ENCODE results near the gene ACSL4.
A peak's percentile ranks its signal among the peaks of the same experiment; 100 is the strongest.
"Not testable (repeated sequence)": the region's sequence is repeated elsewhere in the genome, so short reads cannot be mapped to it uniquely, and the experiment has no call there.

The ACSL4 gene

GRCh38 chrX:109679820-109680219 is 53.2 kb downstream of the ACSL4 start:
- H3K4me3 Mint-ChIP-seq = no peak overlapping the region
- H3K27ac Mint-ChIP-seq = no peak overlapping the region
- peaks cover 5% of the 10 kb centered on the region for H3K4me1 Mint-ChIP-seq
- H3K36me3 Mint-ChIP-seq (ENCODE audit: low read depth) = peaks cover 35% of the 10 kb centered on the region
- no peak for TF ChIP-seq CTCF (IDR thresholded peaks at IDR 0.05; ENCODE audit: unreplicated experiment in 3 of 3)
- no peaks in the 10 kb centered on the region for H3K9me3 Mint-ChIP-seq
- no peaks in the 10 kb centered on the region for H3K27me3 Mint-ChIP-seq (ENCODE audit: low read depth)

GRCh38 chrX:109672239-109672638 is 60.8 kb downstream of the ACSL4 start:
- no peak overlapping the region for H3K27ac Mint-ChIP-seq
- H3K9me3 Mint-ChIP-seq = peaks cover 3% of the 10 kb centered on the region
- no peaks in the 10 kb centered on the region for H3K4me1 Mint-ChIP-seq
- H3K36me3 Mint-ChIP-seq (ENCODE audit: low read depth) = peaks cover 70% of the 10 kb centered on the region
- no peak overlapping the region for H3K4me3 Mint-ChIP-seq
- H3K27me3 Mint-ChIP-seq (ENCODE audit: low read depth) = no peaks in the 10 kb centered on the region
- no peak for TF ChIP-seq CTCF (IDR thresholded peaks at IDR 0.05; ENCODE audit: unreplicated experiment in 3 of 3)

- not testable (repeated sequence) for H3K4me3 Mint-ChIP-seq; H3K4me1 Mint-ChIP-seq; H3K9me3 Mint-ChIP-seq; H3K27ac Mint-ChIP-seq; H3K27me3 Mint-ChIP-seq (ENCODE audit: low read depth)
- H3K36me3 Mint-ChIP-seq (ENCODE audit: low read depth) = peaks cover 76% of the 10 kb centered on the region
These were observed 61.9 kb downstream of the ACSL4 start for GRCh38 chrX:109671170-109671569.

- H3K9me3 Mint-ChIP-seq = peaks cover 3% of the 10 kb centered on the region
- H3K27ac Mint-ChIP-seq = peak overlapping the region in 1 of 3 experiments; percentile 6
- H3K36me3 Mint-ChIP-seq (ENCODE audit: low read depth) = peaks cover 80% of the 10 kb centered on the region
- TF ChIP-seq CTCF (IDR thresholded peaks at IDR 0.05; ENCODE audit: unreplicated experiment in 3 of 3) = no peak
- H3K4me1 Mint-ChIP-seq = no peaks in the 10 kb centered on the region
- H3K27me3 Mint-ChIP-seq (ENCODE audit: low read depth) = no peaks in the 10 kb centered on the region
- no peak overlapping the region for H3K4me3 Mint-ChIP-seq
These were observed 65.1 kb downstream of the ACSL4 start for GRCh38 chrX:109667986-109668385.

GRCh38 chrX:109660435-109661143 is 72.5 kb downstream of the ACSL4 start:
- peaks cover 9% of the 10 kb centered on the region for H3K4me1 Mint-ChIP-seq
- H3K36me3 Mint-ChIP-seq (ENCODE audit: low read depth) = peaks cover 72% of the 10 kb centered on the region
- H3K27ac Mint-ChIP-seq = no peak overlapping the region
- TF ChIP-seq CTCF (IDR thresholded peaks at IDR 0.05; ENCODE audit: unreplicated experiment in 3 of 3) = no peak
- H3K27me3 Mint-ChIP-seq (ENCODE audit: low read depth) = no peaks in the 10 kb centered on the region
- peaks cover 9% of the 10 kb centered on the region for H3K9me3 Mint-ChIP-seq
- H3K4me3 Mint-ChIP-seq = no peak overlapping the region

GRCh38 chrX:109658391-109658790 is 74.7 kb downstream of the ACSL4 start:
- Mint-ChIP-seq H3K4me1 (peaks cover 11% of the 10 kb centered on the region), H3K4me3 (no peak overlapping the region), H3K9me3 (peaks cover 9% of the 10 kb centered on the region), H3K27ac (no peak overlapping the region), H3K36me3 (ENCODE audit: low read depth) (peaks cover 62% of the 10 kb centered on the region), H3K27me3 (ENCODE audit: low read depth) (no peaks in the 10 kb centered on the region)
- no peak for TF ChIP-seq CTCF (IDR thresholded peaks at IDR 0.05; ENCODE audit: unreplicated experiment in 3 of 3)

GRCh38 chrX:109657364-109657763 is 75.7 kb downstream of the ACSL4 start:
- Mint-ChIP-seq H3K36me3 (ENCODE audit: low read depth) (peaks cover 51% of the 10 kb centered on the region), H3K4me1 (peaks cover 11% of the 10 kb centered on the region)
- not testable (repeated sequence) for H3K9me3 Mint-ChIP-seq; H3K27me3 Mint-ChIP-seq (ENCODE audit: low read depth); H3K4me3 Mint-ChIP-seq; H3K27ac Mint-ChIP-seq
